Osteocyte (in vitro differentiated cells): ENCODE data around the gene C1orf210. TPM values are rescaled to one million over a fixed set of nuclear protein-coding genes. Genes with fewer than 3 reads are reported as not detected.

ENCODE experiments used
- DNase-seq: peaks from one replicate; pipeline ENCODE4 v3.0.0; 2021; ENCODE audit warnings: mixed read lengths; ENCODE audit not compliant: unreplicated experiment; ENCODE audit errors: extremely low spot score
- H3K27ac Mint-ChIP-seq: one replicate; pipeline ENCODE4 v1.8.0; 2021; ENCODE audit warnings: mild to moderate bottlenecking, mixed read lengths; ENCODE audit not compliant: unreplicated experiment
- H3K27me3 Mint-ChIP-seq: one replicate; pipeline ENCODE4 v1.8.0; 2021; ENCODE audit warnings: mixed read lengths; ENCODE audit not compliant: unreplicated experiment
- H3K36me3 Mint-ChIP-seq: one replicate; pipeline ENCODE4 v1.8.0; 2021; ENCODE audit warnings: mixed read lengths; ENCODE audit not compliant: unreplicated experiment
- H3K4me1 Mint-ChIP-seq: one replicate; pipeline ENCODE4 v1.8.0; 2021; ENCODE audit warnings: mixed read lengths; ENCODE audit not compliant: unreplicated experiment
- H3K4me3 Mint-ChIP-seq: one replicate; pipeline ENCODE4 v1.8.0; 2021; ENCODE audit warnings: mild to moderate bottlenecking, moderate library complexity, mixed read lengths; ENCODE audit not compliant: unreplicated experiment
- H3K9me3 Mint-ChIP-seq: one replicate; pipeline ENCODE4 v1.8.0; 2021; ENCODE audit warnings: mixed read lengths; ENCODE audit not compliant: unreplicated experiment
- CTCF ChIP-seq: fragments of 200-600 bp; sonication (generic); IDR thresholded peaks from 2 replicates; pipeline ENCODE4 v1.5.0; 2021; ENCODE audit warnings: antibody characterized with exemption, mild to moderate bottlenecking, moderate library complexity
- total RNA-seq: library from RNA; stranded (reverse); gene quantifications from 2 replicates; pipeline ENCODE4 v1.2.1, GENCODE V29; 2021

C1orf210 gene
- total RNA-seq, 1 donor from 2014 or later: not detected

GRCh38 chr1:43276673-43277072, 8.7 kb downstream of the C1orf210 start:
- no peak overlapping the region for H3K27ac Mint-ChIP-seq
- H3K36me3 Mint-ChIP-seq: no peaks in the 10 kb centered on the region
- no peaks in the 10 kb centered on the region for H3K9me3 Mint-ChIP-seq
- H3K27me3 Mint-ChIP-seq: peaks cover 1% of the 10 kb centered on the region
- no peak for TF ChIP-seq CTCF
- no peak for DNase-seq
- H3K4me3 Mint-ChIP-seq: no peak overlapping the region
- H3K4me1 Mint-ChIP-seq: peaks cover 6% of the 10 kb centered on the region

- no peak for TF ChIP-seq CTCF
- Mint-ChIP-seq H3K36me3 (no peaks in the 10 kb centered on the region), H3K4me1 (peaks cover 8% of the 10 kb centered on the region), H3K27ac (no peak overlapping the region), H3K4me3 (no peak overlapping the region), H3K9me3 (no peaks in the 10 kb centered on the region), H3K27me3 (peaks cover 5% of the 10 kb centered on the region)
- DNase-seq: no peak
These were observed 9.4 kb downstream of the C1orf210 start for GRCh38 chr1:43275826-43276620.

GRCh38 chr1:43274804-43275180, 10.6 kb downstream of the C1orf210 start:
- no peak for TF ChIP-seq CTCF
- peaks cover 14% of the 10 kb centered on the region for H3K4me1 Mint-ChIP-seq
- no peaks in the 10 kb centered on the region for H3K36me3 Mint-ChIP-seq
- peaks cover 7% of the 10 kb centered on the region for H3K27me3 Mint-ChIP-seq
- no peaks in the 10 kb centered on the region for H3K9me3 Mint-ChIP-seq
- no peak overlapping the region for H3K4me3 Mint-ChIP-seq
- DNase-seq: no peak
- H3K27ac Mint-ChIP-seq: no peak overlapping the region

GRCh38 chr1:43274125-43274803, 11.1 kb downstream of the C1orf210 start:
- peaks cover 14% of the 10 kb centered on the region for H3K4me1 Mint-ChIP-seq
- H3K27ac Mint-ChIP-seq: peak overlapping the region; percentile 11
- no peak for TF ChIP-seq CTCF
- no peaks in the 10 kb centered on the region for H3K9me3 Mint-ChIP-seq
- H3K36me3 Mint-ChIP-seq: no peaks in the 10 kb centered on the region
- H3K27me3 Mint-ChIP-seq: peaks cover 7% of the 10 kb centered on the region
- H3K4me3 Mint-ChIP-seq: no peak overlapping the region
- no peak for DNase-seq

GRCh38 chr1:43273708-43274107, 11.7 kb downstream of the C1orf210 start:
- H3K4me3 Mint-ChIP-seq: no peak overlapping the region
- H3K9me3 Mint-ChIP-seq: no peaks in the 10 kb centered on the region
- H3K36me3 Mint-ChIP-seq: no peaks in the 10 kb centered on the region
- H3K27me3 Mint-ChIP-seq: peaks cover 7% of the 10 kb centered on the region
- H3K4me1 Mint-ChIP-seq: peaks cover 14% of the 10 kb centered on the region
- H3K27ac Mint-ChIP-seq: no peak overlapping the region
- TF ChIP-seq CTCF: no peak
- DNase-seq: no peak
